Measurements from ENCODE around the gene C10orf105.

The C10orf105 gene

DNA sequence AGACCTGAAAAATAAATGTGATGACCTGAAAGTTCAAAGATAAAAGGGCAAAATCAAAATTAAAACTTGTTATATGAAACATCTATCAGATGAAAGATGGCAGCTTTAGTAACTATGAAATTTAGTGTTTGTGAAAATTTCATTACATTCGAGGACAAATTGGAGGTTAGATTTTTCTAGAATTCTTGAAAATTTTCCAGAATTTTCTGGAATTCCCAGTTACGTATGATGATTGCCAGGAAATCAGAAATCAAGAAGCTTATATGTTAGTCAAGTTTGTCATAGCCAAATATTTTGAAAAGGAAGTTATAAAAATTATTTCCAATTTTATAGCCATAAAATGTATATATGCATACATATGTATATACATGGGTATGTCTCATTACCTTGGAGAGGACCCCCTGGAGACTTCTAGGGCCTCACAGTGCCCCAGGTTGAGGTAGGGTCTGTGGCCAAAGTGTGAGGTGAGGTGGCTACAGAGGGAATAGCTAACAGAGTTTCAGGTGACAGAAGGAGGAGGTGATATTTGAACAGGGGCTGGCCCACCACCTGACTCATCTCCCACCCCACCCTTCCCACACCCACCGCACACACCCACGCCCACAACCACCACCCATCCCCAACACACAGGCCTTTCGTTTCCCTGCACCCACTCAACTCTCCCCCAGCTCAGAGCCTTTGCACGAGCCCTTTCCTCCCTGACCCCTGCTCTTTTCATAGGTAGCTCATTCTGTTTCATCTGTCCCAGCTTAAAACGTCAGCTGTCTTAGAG, 21.5 kb downstream of the C10orf105 start:
- no peak for DNase-seq (ENCODE audit: low read depth)

DNA sequence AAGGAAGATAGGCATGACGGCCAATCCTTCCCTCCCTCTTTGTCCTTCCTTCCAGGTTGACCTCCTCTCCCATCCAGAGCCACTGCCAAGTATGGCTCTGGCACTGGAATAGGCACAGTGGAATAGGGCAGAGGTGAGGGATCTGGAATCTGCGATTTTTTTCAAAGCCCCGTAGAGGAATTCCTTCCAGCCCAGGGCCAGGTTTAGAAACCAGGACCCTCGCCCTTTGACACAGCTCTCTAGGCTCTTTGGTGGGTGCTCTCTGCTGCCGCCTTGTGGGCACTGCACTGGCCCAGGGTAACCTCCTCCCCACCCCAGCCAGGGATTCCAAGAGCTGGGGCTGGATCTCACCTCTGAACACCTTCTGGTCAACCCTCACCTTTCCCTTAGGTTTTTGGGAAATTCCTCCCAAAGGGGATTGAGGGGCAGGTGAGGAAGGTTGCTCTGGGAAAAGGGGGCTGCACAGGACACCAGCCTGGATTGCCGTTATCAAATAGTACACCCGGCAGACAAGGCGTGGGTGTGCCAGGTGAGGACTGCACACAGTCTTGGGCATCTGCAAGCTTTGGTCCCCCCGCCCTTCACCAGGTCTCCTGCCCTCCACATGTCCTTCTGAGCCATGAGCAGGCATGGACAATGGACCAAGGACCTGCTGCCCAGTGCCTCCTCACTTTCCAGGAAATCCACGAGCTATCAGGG, 22.8 kb downstream of the C10orf105 start:
- DNase-seq (ENCODE audit: low read depth) = peak; percentile 45

DNA sequence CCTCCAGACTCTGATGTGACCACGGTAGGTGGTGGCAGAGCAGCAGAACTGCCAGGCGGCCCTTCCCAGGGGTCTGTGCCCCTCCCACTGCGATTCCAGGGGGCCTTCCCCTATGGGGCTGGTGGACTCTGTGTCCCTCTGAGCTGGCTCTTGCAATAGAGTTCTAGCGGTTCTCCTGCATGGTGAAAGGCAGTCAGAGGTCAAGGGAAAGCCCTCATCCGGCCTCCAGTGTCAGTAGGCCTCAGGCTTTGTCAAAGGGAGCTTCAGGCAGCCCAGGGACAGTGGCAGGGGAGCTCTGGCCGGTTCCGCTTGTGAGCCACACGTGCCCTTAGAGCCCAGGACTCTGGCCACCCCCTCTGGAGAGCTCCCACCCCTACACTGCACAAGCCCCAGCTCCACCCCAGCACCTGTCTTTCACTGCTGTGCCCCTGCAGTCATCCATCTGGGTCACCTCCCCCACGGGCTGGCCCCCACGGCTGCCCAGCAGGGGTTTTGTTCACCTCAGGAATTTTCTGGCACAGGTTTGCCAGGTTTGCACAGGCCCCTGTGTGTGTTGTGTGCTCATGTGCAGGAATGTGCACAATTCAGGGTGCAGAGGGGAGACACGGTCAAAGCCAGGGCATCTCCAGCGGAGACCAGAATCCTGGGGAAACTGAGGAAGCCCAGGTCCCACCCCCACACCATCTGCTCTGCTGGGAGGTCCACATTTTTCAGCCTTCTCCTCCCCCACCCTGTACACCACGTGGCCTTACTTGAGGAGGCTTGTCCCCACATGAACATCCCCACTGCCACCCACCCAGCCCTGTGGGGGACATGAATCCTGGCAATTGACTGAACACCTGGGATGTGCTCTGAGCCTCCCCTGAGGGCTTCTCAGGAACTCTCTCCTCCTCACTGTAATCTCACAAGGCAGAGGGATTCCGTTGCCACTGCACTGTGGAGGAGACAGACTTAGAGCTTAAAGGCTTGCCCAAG, 23.8 kb downstream of the C10orf105 start:
- no peak for DNase-seq (ENCODE audit: low read depth)

DNA sequence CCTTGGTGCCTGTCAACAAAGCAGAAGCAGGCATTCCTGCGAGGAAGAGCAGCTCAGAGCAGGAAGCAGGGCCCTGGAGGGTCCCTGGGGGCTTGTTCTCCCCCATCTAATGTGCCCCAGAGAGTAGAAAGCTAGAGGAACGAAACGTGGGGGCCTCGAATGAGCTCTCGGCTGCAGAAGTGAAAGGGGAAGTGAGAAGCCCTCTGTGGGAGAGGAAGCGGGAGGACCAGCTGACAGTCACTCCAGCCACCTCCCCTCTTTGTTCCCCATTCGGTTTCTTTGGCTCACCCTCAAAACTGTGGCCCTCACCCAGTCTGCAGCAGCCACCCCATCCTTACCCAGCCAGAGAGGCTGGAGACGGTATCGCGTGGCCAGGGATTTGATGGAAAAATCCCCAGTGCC, 25.0 kb downstream of the C10orf105 start:
- no peak for DNase-seq (ENCODE audit: low read depth)

DNA sequence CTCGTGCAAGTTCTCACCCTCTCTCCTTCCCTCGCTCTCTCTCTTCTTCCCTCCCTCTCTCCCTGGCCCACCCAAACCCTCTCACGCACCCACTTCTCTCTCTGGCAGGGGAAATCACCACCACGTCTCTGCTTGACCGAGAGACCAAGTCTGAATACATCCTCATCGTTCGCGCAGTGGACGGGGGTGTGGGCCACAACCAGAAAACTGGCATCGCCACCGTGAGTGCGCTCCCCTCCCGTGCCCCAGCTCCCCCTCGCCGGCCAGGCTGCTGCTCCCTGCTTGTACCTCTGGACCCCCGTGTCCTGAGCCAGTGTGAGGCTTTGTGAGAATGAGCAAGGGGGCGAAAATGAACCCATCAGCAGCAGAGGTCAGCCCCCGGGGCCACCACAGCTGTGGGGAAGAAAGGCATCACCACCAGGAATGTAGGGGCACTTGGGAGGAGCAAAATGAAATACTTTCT, 25.5 kb downstream of the C10orf105 start:
- no peak for DNase-seq (ENCODE audit: low read depth)

DNA sequence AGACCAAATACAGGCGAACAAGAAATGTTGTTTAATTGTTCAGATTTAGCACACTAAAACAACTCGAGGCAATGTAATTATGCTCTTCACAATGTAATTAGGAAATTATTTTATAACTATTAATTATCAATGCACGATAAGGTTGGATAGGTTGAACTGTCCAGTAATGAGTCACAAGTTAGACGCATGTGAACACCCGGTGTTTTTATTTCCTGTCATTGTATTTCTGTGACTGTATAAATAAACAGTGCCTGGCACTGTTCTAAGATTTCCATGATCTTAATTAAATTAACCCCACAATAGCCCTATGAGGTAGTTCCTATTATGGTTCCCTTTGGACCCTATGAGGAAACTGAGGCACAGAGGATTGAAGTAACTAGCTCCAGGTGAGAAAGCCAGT, 26.2 kb downstream of the C10orf105 start:
- peak; percentile 19 for DNase-seq (ENCODE audit: low read depth)

DNA sequence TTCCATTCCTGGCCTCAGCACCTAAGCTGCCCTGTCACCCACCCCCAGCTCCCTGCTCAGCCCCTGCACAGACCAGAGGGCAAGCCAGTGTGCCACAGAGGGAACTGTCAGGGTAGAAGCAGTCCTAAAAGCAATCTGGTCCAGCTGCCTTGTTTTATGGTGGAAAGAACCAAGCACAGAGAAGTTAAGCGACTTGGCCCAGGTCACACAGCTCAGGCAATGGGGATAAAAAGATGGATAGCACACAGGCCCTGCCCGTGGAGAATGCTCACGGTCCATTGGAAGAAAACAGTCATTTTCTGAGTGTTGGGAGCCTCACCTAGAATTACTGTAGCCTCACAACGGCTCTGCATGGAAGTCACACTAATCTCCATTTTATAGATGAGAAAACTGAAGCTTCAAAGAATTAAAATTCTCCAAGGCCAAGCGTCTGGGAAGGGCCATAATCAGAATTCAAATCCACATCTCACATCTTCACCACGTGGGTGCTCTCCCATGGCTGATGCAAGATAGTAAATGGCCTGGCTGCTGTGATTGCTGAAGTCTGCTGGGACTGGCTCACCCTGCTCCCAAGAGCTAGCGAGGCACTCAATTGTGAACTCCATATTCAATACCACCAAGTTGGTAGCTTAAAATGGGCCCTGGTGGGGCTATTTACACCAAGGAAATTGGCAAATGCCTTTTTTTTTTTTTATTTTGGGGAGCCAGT, 26.8 kb downstream of the C10orf105 start:
- DNase-seq (ENCODE audit: low read depth) = no peak

DNA sequence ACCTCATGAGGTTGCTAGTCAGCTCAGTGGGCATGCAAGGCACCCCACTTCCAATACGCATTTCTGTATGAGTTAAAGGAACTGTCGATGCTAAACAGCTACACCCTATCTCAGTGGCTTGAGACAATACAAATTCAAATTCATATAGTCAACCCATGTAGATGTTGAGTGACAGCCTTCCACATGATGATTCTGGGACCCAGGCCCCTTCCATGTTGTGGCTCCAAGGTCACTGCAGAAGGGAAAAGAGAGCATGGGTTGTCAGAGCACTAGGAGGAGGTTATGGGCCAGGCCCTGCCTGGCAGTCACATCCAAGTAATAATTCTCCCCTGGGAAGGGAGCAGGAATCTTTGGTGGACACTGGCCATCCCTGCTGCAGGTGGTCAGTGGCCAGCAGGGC, 28.2 kb downstream of the C10orf105 start:
- no peak for DNase-seq (ENCODE audit: low read depth)

DNA sequence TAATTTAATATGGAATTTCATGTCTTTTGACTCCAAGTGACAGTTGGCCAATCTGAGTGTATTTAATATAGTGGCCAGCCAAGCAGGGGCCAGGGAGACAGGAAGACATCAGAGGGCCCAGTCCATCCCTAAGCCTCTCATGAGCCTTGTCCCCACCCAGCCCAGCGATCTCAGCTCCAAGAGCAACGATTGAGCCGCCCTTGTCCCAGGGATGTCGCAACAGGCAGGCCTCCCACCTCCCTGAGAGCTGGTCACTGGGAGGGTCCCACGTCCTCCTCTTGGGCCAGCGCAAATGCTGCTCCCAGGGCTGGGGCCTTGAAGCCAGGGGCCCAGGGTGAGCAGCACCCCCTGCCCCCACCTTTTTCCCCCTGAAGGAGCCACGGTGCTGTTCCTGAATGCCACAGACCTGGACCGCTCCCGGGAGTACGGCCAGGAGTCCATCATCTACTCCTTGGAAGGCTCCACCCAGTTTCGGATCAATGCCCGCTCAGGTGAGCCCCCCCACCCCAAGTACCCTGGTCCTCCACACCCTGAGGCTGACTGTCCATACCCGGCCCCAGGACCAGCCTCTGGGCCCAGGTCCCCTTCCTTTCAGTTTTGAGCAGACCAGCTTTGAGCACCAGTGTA, 29.4 kb downstream of the C10orf105 start:
- DNase-seq (ENCODE audit: low read depth) = no peak

DNA sequence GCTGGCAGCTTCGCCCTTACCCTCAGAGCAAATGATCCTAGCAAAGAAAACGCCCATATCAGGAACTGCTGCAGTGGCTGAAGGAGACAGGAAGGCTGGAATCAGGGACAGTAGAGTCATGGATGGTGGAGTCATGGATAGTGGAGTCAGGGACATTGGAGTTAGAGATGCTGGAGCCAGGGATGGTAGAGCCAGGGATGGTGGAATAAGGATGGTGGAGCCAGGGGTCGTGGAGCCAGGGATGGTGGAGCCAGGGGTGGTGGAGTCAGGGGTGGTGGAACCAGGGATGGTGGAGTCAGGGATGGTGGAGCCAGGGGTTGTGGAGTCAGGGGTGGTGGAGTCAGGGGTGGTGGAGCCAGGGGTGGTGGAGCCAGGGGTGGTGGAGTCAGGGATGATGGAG, 31.3 kb downstream of the C10orf105 start:
- no peak for DNase-seq (ENCODE audit: low read depth)

DNA sequence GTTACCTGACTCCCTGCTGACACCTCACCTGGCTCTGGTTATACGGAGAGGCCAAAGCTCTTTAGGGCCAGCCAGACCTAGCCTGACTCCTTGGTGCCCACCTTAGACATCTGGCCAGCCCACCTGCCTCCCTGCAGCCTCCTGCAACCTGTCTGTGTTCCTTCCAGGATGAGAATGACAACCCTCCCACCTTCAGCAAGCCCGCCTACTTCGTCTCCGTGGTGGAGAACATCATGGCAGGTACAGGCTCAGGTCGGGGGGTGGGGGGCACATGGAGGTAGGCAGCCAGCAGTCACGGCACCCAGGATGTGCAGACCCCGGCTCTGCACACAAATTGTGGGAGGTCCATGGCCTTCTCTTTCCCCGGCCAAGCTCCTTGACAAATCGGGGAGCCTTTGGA, 32.1 kb downstream of the C10orf105 start:
- DNase-seq (ENCODE audit: low read depth) = no peak

DNA sequence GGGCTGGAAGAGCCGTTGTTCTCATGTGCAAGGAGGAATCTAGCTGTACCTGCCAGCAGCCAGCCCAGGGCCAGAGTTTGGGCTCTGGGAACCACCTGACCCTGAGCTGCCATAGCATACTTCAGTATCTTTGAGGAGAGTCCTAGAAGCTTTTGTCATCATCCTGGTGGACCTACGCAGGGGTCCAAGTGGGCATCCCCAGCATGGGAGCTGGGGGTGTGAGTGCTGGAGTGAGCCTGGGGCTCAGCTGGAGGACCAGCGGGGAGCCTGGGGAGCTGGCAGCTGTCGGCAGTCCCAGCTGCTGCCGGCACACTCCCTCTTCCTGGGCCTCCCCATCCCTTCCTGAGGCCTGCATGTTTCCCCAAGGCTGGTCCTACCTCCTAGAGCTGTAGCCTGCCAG, 32.5 kb downstream of the C10orf105 start:
- no peak for DNase-seq (ENCODE audit: low read depth)

DNA sequence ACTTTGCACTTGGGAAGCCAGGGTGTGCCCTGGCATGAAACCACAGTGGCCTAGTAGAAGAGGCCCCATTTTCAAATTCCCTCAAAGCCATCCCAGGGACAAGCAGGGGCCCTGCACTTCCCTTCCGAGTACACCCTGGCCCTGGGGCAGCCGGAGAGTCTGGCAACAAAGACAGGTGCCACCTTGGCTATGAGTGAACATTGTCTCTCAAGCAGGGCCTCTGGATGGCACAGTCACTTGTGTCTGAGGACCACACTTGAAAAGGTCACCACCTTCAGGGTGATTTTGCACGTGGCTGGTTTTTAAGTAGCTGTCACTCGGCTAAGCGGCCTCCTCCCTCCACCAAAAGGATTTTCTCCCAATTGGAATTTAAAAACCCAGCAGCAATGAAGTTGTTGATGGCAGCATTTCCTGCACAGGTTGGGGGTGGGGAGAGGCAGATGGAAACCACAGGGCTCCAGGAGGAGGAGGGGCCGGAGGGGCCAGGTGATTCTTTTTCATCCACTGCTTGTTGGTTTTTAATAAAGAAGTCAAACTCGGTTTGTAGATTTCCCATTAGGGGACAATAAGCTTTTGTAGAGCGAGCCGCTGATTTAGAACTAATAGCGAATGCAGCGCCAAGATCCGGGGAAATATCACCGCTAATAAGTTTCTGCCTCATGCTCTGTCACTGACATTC, 33.9 kb downstream of the C10orf105 start:
- DNase-seq (ENCODE audit: low read depth) = no peak

DNA sequence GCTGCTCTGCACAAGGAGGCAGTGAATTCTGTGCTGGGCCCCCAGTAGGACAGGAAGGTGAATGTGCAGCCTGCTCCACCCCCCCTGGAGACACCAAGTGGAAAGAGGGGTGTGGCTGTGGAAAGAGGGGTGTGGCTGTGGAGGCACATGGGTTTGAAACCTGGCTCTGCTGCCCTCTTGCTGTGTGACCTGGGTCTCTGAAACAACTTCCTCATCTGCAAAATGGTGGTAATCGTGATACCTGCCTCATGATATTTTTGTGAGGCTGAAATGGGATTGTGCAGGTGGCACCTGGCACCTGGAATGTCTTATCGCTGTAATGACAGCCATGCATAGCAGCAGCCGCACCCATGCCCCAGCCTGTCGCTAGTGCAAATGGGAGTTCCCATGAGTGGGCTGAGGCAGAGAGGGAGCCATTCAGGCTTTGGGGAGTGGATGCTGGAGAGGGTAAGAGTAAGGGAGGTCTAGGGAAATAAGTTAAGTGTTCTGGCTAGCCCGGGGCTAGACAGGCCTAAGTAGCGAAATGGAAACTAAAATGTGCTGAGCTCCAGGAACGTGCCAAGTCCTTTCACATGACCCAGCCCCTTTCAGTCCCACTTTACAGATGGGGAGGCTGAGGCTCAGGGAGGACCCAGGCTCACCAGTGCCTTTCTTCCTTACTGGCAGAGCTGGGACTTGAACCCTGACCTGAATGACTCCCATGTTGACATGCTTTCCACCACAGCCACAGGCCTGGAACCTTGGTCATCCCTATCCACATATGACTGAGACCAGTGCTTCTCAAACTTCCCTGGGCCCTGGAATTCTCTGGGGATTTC, 35.0 kb downstream of the C10orf105 start:
- DNase-seq (ENCODE audit: low read depth) = no peak

DNA sequence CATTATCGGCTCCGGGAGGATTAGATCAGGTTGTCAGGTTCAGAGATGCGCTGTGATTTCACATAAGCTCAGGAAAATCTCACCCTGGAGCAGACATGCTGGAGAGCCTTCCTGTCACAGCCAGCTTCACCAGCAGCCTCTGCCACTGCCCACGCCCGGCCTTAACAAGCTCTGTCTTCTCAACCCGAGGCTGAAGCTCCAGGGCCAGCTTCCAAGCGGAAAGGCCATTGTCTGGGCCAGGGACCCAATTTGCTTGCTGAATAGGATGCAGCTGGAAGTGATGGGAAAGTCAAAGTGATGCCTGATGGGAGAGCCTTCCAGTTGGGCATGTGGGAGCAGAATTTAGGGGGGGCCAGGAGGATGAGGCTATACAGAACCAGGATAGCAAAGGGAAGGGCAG, 36.3 kb downstream of the C10orf105 start:
- no peak for DNase-seq (ENCODE audit: low read depth)

DNA sequence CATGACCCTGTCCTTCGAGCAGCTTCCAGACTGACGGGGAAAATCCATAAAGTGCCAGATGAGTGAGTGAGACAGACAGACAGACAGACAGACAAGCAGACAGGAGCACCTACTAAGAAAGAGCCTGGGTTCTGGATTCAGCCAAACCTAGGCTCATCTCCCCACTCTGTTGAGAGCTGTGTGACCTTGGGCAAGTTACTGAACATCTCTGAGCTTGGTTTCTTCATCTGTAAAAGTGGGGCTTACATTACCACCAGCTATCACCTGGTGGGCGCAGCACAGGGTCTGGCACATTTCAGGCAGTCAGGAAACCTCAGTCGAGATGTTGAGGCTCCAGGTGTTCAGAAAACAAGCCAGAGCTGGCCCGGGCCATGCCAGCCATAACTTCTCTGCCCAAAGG, 37.6 kb downstream of the C10orf105 start:
- no peak for DNase-seq (ENCODE audit: low read depth)

DNA sequence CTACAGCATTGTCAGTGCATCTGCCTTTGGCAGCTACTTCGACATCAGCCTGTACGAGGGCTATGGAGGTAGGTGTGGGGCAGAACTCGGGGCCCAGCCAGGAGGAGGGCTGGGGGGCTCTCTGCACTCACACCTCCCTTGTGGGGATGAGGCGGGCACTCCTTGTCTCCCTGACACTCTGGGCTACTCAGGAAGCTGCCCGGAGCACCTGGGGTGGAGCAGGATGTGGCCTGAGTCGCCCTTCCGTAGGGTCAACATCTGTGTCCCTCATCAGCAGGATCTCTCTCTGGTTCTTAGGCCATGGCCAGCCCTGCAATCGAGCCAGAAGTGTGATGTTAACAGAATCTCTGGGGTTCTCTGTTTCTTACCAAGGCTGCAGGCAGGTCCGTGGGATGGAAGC, 40.2 kb downstream of the C10orf105 start:
- no peak for DNase-seq (ENCODE audit: low read depth)

DNA sequence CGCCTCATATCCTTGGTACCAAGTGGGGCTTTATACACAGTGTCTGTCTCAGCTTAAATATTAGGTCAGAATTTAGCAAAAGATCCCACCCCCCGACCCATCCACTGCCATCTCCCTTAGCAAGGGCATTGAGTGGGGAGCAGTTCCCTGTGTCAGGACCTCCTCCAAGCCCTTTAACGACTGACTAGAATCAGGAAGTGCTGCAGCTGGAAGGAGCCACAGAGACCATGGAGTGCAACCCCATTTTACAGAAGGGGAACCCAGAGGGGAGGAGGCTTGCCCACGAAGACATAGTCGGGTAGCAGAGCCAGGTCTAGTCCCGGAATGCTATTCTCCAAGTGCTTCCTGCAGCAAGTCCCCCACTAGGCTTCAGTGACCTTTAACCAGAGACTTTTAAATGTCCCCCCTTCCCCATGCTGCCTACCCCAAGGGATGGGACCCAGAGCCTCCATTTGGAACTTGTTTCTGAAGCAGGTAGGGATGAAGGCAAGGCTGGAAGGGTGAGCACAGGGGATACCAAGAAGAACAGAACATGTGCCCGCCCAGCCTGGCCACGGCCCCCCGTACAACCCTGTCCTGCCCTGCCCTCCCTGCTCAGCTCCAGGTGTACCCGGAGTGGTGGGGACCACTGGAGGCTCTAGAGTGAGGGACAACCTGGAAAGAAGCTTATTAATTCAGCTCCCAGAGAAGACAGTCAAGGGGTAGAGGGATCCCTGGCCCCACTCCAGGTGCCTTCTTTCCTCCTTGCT, 41.3 kb downstream of the C10orf105 start:
- no peak for DNase-seq (ENCODE audit: low read depth)

DNA sequence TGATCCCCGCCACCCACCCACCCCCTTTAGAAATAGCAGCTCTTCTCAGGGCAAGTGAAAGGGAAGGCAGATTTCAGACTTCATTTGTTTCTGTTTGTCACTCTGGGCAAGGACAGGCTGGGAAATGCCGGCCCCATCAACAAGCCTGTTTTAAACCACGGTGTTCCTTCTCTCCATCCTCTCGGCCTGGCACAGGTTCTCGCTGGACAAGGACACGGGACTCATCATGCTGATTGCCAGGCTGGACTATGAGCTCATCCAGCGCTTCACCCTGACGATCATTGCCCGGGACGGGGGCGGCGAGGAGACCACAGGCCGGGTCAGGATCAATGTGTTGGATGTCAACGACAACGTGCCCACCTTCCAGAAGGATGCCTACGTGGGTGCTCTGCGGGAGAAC, 42.3 kb downstream of the C10orf105 start:
- DNase-seq (ENCODE audit: low read depth) = no peak

Measured in EH (cell line).